NCI-H2227 (cell line): ENCODE measurements around the gene VPS11.

Source experiments
- DNase-seq: peaks from one replicate; lab custom pipeline; 2025; ENCODE audit not compliant: unreplicated experiment; lab: John Stamatoyannopoulos, UW

Gene VPS11

DNA sequence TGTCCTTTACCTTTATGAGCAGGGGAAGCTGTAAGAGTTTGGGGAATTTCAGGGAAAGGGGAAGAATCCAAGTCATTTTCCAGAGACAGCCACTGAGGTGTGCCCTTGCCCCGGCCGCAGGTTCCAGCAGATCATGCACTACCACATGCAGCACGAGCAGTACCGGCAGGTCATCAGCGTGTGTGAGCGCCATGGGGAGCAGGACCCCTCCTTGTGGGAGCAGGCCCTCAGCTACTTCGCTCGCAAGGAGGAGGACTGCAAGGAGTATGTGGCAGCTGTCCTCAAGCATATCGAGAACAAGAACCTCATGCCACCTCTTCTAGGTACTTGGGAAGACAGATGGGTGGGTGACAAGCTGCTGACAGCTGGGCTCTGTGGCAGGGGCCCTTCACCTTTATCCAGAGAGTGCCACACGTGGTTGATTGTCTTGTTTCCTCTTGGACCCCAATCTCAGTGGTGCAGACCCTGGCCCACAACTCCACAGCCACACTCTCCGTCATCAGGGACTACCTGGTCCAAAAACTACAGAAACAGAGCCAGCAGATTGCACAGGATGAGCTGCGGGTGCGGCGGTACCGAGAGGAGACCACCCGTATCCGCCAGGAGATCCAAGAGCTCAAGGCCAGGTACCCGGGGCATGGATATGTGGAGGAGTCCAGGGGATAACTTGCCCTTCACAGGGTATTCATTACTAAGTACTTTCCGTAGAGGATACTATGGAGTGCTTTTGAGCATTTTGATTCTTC is 11.2 kb downstream of the VPS11 start:
- no peak for DNase-seq

DNA sequence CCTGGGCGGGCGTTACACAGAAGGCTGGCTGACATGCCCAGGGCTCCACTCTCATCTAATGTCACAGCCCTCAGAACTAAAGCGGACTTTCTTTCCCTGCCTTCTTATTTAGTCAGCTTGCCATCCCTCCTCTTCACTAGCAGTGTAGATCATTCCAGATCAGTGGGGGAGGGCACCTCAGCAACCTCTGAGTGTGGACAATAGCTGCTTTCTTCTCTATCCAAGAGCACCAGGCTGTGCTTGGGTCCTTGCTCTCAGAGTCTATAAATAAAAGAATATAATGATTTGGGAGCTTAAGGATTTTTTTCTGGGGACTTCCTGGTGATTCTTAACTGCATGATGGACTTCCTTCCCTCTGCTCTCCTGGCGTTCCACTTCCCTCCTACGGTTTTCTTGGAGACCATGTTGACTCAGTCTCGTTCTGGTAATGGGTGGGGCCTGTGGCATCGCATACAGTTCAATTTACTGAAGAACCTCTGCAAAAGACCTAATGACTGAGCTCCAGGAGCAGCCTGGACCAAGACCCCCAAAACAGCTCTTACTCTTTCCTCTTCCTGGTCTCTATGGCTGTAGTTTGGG is 14.2 kb downstream of the VPS11 start:
- no peak for DNase-seq

DNA sequence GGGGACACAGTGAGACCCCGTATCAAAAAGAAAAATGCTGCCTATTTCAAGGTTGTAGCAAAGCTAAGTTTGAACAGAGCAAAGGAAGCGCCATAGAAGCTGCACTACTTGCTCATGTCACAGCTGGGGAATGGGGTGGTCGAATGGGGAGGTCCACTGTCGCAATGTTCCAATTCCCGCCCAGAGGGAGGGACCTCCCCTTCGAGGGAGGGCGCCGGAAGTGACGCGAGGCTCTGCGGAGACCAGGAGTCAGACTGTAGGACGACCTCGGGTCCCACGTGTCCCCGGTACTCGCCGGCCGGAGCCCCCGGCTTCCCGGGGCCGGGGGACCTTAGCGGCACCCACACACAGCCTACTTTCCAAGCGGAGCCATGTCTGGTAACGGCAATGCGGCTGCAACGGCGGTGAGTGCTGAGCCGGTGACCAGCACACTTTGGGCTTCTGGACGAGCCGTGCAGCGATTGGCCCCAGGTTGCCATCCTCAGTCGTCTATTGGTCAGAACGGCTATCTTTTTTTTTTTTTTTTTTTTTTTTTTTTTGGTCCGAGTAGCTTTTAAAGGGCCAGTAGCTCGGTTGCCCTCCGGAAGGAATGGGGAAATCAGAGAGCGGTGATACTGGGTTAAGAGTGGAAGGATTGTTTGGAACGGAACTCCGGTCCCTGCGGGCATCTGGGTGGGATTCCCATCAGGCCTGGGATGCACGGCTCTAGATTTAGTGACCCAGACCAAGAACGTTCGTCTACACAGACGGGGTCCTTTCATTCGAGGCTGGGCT is 17.2 kb downstream of the VPS11 start, which contains the start of gene HMBS:
Gene HMBS, plus strand, starts transcription at position 219 of the 774 bp plus-strand sequence. Its CDS starts 153 bp downstream, at position 372.
- peak; percentile 92 for DNase-seq

DNA sequence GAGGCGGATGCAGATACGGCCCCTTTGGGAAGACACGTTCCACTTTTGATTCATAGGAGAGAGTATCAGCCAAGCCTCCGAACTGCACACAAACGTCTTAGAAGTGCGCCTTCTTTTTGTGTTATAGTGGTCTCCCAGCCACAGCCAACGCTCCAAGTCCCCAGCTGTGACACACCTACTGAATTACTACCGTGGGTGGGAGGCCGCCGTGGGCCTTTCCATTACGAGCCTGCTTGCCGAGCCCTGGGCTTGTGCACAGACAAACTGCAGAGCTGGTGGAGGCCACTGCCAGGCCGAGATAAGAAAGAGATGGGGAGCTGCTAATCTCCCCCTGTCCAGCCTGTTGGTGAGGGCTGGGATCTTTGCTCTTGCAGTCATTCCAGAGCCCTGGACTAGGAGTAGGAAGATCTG is 17.8 kb downstream of the VPS11 start:
- DNase-seq = no peak

DNA sequence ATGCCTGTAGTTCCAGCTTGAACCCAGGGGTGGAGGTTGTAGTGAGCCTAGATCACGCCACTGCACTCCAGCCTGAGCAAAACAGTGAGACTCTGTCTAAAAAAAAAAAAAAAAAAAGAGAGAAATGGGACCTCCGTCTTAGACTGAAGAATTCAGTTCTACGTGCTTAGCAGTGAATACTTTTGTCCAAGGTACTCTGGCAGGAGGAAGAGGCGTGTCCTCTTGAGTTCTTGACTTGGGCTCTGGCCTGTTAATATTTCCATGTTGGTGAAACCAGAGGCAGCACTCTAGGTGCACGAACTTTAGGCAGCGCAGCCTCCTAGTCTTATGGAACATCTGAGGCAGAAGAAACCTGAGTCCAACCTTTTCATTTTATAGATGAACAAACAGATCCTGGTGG is 19.5 kb downstream of the VPS11 start:
- no peak for DNase-seq

DNA sequence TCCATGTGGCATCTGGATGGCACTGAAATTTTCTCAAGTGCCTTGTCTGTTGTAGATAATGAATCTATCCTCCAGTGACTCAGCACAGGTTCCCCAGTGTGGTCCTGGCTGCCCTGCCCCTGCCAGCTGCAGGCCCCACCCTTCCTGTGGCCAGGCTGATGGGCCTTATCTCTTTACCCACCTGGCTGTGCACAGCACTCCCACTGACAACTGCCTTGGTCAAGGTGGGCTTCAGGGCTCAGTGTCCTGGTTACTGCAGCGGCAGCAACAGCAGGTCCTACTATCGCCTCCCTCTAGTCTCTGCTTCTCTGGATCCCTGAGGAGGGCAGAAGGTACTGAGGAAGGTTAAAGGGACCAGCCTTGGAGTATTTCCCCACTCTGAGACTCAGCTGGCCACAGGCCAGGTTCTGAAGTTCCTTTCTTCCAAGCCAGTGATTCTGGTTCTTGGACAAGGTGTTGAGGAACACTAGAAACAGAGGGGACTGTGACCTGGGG is 20.2 kb downstream of the VPS11 start:
- DNase-seq = no peak

DNA sequence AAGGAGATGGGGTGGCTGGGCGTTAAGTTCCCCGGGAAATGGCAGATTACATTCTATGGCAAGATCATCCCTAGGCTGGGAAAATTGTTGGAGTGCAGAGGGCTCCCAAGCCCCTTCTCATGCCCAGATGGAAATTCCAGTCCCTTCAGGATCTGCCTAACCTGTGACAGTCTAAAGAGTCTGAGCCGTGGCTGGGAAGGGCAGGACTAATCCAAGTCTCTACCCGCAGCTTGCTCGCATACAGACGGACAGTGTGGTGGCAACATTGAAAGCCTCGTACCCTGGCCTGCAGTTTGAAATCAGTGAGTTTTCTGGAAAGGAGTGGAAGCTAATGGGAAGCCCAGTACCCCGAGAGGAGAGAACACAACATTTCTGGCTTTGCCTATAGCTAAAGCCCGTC is 20.8 kb downstream of the VPS11 start:
- no peak for DNase-seq

DNA sequence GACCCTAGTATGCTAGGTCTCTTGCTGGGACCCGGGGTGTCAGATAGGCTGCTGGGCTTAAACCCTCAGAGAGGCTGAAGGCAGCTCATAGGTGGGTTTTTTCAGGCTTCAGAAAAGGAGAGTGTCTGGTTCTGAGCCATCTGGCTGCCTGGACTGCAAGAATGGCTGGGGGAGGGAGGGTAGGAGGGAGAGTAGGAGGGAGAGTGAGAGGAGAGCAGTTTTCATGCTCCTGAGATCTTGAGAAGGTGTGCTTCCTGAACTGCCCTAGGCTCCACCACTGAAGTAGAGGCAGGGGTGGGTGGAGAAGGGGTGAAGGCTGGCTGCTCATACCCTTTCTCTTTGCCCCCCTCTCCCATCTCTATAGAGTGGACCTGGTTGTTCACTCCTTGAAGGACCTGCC is 21.7 kb downstream of the VPS11 start:
- no peak for DNase-seq

DNA sequence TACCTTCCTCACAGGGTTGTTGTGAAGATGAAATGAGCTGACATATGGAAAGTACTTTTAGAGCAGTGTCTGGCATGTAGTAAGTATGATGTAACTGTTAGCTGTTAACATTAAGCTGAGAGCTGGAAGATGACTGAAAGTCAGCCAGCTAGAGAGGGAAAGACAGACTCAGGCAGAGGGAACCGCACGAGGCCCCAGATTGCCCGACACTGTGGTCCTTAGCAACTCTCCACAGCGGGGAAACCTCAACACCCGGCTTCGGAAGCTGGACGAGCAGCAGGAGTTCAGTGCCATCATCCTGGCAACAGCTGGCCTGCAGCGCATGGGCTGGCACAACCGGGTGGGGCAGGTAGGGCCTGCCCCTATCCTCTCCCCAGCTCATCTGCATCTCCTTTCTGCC is 23.6 kb downstream of the VPS11 start:
- DNase-seq = no peak

DNA sequence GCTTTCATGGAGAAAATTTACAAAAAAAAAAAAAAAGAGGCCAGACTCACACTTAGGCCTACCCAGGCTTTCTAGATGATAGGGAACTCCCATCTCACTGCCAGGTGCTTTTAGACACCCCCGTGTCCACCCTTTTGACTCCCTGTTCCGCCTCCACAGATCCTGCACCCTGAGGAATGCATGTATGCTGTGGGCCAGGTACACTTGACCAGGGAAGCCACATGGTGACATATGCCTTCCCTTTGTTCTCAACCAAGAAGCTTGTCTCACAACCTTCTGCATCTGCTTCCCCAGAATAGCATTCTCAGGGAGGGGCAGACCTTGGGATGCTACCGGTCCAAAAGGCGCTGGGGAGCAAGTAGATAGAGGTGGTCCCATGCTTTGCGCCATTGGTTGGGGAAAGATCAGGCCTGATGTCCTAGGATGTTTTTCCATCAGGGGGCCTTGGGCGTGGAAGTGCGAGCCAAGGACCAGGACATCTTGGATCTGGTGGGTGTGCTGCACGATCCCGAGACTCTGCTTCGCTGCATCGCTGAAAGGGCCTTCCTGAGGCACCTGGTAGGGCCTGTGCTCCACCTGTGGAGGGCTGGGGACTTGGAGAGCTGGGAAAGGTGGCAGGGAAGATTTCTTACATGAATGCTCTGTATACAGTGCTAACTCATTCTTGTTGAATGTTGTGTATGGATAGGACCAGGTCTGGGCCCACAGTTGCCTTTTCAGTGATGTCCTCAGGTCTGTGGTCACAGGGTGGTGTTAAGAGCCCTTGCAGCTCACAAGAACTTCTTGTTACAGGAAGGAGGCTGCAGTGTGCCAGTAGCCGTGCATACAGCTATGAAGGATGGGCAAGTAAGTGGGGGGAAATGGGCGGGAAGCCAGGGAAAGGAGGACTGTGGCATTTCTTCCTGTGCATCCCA is 24.6 kb downstream of the VPS11 start:
- DNase-seq = no peak

DNA sequence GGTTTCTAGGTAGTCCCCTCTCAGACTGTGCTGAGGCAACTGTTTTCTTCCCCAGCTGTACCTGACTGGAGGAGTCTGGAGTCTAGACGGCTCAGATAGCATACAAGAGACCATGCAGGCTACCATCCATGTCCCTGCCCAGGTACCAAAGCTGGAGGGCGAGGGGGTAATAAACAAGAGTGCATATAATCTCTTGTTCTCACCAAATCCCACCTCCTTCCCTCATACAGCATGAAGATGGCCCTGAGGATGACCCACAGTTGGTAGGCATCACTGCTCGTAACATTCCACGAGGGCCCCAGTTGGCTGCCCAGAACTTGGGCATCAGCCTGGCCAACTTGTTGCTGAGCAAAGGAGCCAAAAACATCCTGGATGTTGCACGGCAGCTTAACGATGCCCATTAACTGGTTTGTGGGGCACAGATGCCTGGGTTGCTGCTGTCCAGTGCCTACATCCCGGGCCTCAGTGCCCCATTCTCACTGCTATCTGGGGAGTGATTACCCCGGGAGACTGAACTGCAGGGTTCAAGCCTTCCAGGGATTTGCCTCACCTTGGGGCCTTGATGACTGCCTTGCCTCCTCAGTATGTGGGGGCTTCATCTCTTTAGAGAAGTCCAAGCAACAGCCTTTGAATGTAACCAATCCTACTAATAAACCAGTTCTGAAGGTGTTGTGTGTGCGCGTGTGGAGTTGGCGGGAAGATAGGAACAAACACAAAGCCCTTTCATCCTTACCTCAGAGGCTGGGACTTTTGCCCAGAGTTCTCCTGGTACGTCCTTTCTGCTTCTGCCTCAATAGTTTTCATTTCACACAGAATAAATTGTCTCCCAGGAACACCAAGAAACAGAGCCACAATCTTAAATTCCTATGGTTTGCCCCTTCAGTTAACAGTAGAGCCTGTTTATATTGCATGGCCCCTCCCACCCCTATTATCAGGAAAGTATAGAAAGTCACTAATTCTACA is 25.5 kb downstream of the VPS11 start:
- DNase-seq = no peak

DNA sequence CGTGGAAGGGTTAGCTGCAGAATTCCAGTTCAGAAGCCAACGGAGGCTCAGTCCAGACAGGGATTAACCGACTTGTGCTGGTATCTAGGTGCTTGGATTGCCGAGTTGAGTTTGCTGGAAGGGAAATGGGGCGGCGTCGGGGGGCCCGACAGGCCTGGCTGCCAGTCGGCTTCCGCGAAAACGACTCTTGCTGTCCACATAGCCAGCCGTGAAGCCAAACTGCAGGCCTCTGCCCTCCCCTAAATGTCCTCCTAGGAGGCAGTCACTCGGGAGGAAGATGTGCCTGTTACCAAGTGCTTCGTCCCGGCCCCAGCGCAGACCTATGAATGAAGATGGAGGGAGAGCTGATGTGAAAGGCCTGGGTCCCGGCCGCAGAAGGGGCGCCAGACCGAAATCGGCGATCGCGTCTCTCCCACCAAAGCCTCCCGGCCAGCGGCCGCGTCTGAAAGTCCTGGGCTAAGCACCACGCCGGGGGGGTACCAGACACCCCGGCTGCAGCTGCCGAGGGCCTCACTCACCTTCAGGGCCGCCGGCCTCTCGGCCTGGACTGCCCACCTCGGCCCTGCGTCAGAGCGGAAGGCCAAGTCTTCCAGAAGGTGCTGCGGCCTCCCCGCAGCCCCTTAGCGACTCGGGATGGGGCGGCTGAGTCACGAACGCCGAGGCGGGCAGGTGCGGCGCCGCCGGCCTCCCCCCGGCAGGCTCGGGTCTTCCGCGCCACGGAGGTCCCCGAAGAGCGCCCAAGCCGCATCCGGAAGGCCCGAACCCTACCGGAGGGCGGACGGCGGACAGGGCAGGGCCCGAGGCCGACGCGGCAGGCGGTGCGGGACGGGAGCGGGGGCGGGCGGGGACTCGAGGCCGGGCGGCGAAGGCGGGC is 26.6 kb downstream of the VPS11 start:
- DNase-seq = peak; percentile 31

DNA sequence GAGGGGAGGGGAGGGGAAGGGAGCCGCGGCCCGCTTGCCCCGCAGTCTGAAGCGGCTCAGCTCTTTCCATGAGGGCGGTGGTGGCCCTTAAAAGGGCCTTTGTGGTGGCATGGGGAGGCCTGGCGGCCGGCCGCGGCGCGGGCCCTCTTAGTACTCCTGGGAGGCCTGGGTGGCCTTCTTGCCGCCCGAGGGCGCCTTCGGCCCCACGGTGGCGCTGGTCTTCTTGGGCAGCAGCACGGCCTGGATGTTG is 27.1 kb downstream of the VPS11 start:
- DNase-seq = peak; percentile 66

DNA sequence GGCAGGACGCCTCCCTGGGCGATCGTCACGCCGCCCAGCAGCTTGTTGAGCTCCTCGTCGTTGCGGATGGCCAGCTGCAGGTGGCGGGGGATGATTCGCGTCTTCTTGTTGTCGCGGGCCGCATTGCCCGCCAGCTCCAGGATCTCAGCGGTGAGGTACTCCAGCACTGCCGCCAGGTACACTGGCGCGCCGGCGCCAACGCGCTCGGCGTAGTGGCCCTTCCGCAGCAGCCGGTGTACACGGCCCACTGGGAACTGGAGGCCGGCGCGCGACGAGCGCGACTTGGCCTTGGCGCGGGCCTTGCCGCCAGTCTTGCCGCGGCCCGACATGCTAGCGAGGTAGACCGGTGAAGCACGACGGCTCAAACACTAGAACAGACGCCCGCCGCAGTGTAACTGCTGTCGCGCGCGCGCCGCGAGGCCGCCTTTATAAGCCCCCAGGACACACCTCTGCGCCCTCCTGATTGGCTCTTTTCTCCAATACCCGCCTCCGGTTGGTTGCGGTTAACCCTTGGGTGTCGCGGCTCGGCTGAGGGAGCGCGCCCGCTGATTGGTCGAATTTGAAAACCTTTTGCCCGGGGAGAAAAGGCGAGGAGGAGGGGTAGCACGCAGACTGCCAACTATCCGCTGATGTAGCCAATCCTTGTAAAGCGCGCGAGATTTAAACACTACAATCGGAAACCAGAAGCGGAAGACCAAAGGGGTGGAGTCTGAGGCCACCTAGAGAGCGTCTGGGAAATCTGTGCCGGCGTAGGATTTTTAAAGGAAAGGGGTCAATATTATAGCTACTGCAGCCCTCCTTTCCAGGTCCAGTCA is 27.7 kb downstream of the VPS11 start:
- peak; percentile 98 for DNase-seq

DNA sequence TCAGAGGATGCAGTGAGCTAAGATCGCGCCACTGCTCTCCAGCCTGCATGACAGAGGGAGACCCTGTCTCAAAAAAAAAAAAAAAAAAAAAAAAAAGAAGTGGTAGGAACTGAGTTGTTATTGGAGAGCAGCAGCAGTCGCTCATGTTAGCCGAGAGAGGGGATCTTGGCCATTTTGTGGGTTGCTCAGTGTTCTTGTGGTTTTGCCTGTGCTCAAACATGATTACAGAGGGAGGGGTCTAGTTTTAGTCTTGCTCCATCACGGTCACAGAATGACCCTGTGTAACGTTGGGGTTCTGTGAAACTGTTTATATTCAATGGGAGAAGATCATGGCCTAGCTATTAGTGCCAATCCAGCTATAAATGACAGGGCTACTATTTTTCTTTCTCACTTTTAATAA is 32.1 kb downstream of the VPS11 start:
- DNase-seq = no peak

DNA sequence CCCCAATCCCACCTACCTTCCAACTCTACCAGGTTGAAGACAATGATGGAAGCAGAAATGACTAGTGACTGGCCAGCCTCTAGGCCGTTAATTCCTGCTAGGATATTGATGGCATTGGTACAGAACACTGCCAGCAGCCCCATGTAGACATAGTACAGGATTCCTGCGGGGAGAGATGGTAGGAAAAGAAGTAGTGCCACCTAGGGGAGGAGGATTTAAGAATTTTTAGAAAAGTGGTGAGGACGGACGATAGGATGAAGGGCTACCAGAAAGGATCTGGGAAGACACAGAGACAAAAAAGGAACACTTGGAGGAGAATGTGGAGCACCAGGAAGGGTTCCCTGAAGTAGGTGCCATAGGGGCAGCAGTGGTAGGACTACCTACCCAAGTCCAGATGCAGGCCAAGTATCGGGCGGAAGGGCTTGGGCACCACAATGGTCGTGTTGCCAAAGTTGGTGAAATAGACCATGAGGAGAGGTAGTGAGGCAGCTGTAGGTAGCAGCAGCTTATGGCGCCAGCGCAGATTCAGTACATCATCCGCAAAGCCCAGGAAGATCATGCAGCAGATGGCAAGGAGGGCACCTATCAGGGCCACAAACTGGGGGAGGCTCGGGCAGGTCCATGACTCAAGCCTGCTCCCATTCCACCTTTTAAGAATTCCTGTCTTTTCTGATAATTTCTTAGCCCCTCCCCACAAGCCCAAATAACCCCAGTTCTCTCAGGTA is 32.8 kb downstream of the VPS11 start:
- DNase-seq = peak; percentile 32

DNA sequence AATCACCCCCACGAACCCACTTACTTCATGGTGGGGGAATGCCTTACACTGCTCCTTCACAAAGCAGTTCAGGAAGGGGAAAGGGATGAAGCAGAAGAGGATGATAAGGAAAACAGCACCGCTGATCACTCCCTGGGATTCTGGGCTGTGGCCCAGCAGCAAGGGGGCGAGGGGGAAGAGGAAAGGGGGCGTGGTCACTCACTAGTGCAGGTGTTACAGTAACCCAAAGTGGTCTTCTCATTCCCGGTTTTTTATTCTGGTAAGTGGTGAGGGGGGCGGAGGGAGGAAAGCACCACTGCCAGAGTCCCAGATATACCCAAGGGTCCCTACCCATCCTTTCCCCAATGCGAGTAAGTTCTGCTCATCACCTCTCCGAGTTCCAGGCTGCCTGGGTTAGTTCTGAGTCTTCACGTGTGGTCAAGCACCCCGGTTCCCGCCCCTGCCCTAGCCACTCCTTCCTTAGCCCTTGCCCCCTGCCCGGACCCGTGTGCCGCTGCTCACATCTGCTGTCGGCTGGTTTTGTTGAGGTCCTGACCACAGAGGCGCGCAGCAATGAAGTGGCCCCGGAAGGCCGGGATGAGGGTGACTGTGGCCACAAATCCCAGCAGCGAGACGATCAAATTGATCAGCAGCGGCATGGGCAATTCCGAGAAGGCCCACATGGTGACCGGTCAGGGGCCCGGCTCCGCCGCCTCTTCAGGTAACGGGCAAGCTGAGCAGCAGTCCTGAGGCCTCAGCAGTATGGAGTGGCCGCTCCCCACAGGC is 33.6 kb downstream of the VPS11 start:
- DNase-seq = peak; percentile 35
